Panc1 (cell line): ENCODE data around the gene PUDP. TPM values are rescaled to one million over a fixed set of nuclear protein-coding genes. Genes with fewer than 3 reads are reported as not detected.

ENCODE experiments used
- ATAC-seq: fragments of 200-7000 bp; cut with Tn5 transposase; 2 replicates; pipeline ENCODE4 v1.9.1; 2020; ENCODE audit warnings: mild to moderate bottlenecking, moderate library complexity
- BruUV-seq: library from RNA; stranded (reverse); fragments of 400-500 nt; replicated peaks from 2 replicates; lab custom pipeline; 2021; lab: Mats Ljungman, UMichigan
- CTCF ChIA-PET: fragments of 300-600 bp; sonication (Branson Sonifier 250); formaldehyde crosslinking; loops from one replicate; lab custom pipeline; 2022; ENCODE audit warnings: antibody characterized with exemption; lab: Charles Lee
- POLR2A ChIA-PET: fragments of 300-600 bp; sonication (Branson Sonifier 250); formaldehyde crosslinking; loops from one replicate; lab custom pipeline; 2022; ENCODE audit warnings: antibody characterized with exemption; lab: Charles Lee
- DNase-seq: peaks from one replicate; pipeline ENCODE4 v3.0.0-alpha.2; 2010; ENCODE audit warnings: low read depth, low spot score
- H3K27ac ChIP-seq: 2 replicates; pipeline ENCODE4 v1.5.1; 2011; ENCODE audit warnings: mild to moderate bottlenecking, low read length, inconsistent platforms
- H3K27me3 ChIP-seq: fragments of 200-500 bp; sonication (Bioruptor generic); 2 replicates; pipeline ENCODE4 v1.6.0; 2014; ENCODE audit warnings: low read length, inconsistent platforms; ENCODE audit not compliant: control insufficient read depth, insufficient read depth
- H3K36me3 ChIP-seq: fragments of 200-500 bp; sonication (Bioruptor generic); 2 replicates; pipeline ENCODE4 v1.5.1; 2014; ENCODE audit warnings: inconsistent platforms, mild to moderate bottlenecking, low read length, moderate library complexity; ENCODE audit not compliant: control insufficient read depth, insufficient read depth
- H3K4me1 ChIP-seq: 2 replicates; pipeline ENCODE4 v1.5.1; 2011; ENCODE audit warnings: inconsistent platforms, mild to moderate bottlenecking, low read length, moderate library complexity; ENCODE audit not compliant: control insufficient read depth, insufficient read depth
- H3K4me3 ChIP-seq, 2 experiments: 2 replicates each; pipeline ENCODE4 v1.5.1; 2011 to 2012; ENCODE audit warnings: low read depth in 2 of 2, low read length in 2 of 2, mild to moderate bottlenecking in 2 of 2, inconsistent platforms in 1 of 2, moderate library complexity in 1 of 2
- H3K9me3 ChIP-seq: fragments of 200-500 bp; sonication (Bioruptor generic); 2 replicates; pipeline ENCODE4 v1.5.1; 2014; ENCODE audit warnings: low read depth, mild to moderate bottlenecking, inconsistent platforms, low read length, moderate library complexity; ENCODE audit not compliant: control insufficient read depth, insufficient read depth
- POLR2AphosphoS5 ChIP-seq: IDR thresholded peaks from 2 replicates; pipeline ENCODE4 v1.6.1; 2012; ENCODE audit warnings: mild to moderate bottlenecking, low read depth, low read length, moderate library complexity
- SIN3A ChIP-seq: IDR thresholded peaks from 2 replicates; pipeline ENCODE4 v1.6.1; 2012; ENCODE audit warnings: low read depth, mild to moderate bottlenecking, low read length, moderate library complexity, borderline replicate concordance; ENCODE audit not compliant: insufficient read depth
- TCF7L2 ChIP-seq: IDR thresholded peaks from 2 replicates; pipeline ENCODE4 v1.6.1; 2011; ENCODE audit warnings: mild to moderate bottlenecking, low read depth, low read length, inconsistent platforms
- in situ Hi-C: cut with HindIII; loops from 2 replicates; pipeline ENCODE4 v1.10.0; 2016; ENCODE audit warnings: low sequenced_read_pairs, low pct_unique_long_range_greater_than_20kb
- intact Hi-C: fragments of 100-400 bp; cut with micrococcal nuclease; formaldehyde crosslinking; loops from one replicate; pipeline ENCODE4 v1.10.0; 2022; ENCODE audit not compliant: unreplicated experiment
- total RNA-seq: library from RNA; stranded (reverse); gene quantifications from one replicate; pipeline ENCODE4 v1.2.1, GENCODE V29; 2021; ENCODE audit not compliant: unreplicated experiment
- TF ChIP-seq, protein P1 (sequence below), 2 experiments: IDR thresholded peaks; 2 replicates each; pipeline ENCODE4 v1.6.1; 2011 to 2012; ENCODE audit warnings: low read depth in 2 of 2, control low read depth in 1 of 2, low read length in 1 of 2, mild to moderate bottlenecking in 1 of 2, moderate library complexity in 1 of 2; ENCODE audit not compliant: insufficient read depth in 1 of 2
- TF ChIP-seq, protein P2 (sequence below): fragments of 450-650 bp; IDR thresholded peaks from 2 replicates; pipeline ENCODE4 v1.5.1; 2017; ENCODE audit warnings: mild to moderate bottlenecking

Gene PUDP
- total RNA-seq, 1 experiment from 2014 or later: 14.2 TPM

DNA sequence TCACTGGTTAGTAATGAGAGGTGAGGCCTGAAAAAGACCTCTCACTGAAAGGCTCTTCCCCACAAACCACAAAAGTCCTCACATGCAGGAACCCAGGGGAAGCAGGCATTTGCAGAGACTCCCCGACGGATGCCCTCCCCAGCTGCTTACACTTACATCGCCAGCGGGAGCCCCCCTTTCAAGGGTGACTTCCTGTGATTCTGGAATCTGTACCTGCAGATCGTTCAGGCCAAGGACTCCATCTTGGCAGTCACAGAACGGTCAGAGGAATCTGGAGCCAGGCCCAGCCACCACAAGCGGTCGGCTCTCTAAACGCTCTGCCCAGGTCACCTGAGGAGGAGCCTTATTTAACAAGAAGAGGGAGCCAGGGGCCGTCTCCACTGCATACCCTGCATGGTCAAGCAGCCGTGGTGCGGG, 71.7 kb downstream of the PUDP start:
- H3K9me3 ChIP-seq: no peaks in the 10 kb centered on the region
- intact Hi-C loops: no loop called here
- ATAC-seq (no peak), DNase-seq (no peak)
- H3K4me3 ChIP-seq: no peak overlapping the region
- ChIA-PET POLR2A (no interaction called here), CTCF (no interaction called here)
- TF ChIP-seq, protein P1, sequence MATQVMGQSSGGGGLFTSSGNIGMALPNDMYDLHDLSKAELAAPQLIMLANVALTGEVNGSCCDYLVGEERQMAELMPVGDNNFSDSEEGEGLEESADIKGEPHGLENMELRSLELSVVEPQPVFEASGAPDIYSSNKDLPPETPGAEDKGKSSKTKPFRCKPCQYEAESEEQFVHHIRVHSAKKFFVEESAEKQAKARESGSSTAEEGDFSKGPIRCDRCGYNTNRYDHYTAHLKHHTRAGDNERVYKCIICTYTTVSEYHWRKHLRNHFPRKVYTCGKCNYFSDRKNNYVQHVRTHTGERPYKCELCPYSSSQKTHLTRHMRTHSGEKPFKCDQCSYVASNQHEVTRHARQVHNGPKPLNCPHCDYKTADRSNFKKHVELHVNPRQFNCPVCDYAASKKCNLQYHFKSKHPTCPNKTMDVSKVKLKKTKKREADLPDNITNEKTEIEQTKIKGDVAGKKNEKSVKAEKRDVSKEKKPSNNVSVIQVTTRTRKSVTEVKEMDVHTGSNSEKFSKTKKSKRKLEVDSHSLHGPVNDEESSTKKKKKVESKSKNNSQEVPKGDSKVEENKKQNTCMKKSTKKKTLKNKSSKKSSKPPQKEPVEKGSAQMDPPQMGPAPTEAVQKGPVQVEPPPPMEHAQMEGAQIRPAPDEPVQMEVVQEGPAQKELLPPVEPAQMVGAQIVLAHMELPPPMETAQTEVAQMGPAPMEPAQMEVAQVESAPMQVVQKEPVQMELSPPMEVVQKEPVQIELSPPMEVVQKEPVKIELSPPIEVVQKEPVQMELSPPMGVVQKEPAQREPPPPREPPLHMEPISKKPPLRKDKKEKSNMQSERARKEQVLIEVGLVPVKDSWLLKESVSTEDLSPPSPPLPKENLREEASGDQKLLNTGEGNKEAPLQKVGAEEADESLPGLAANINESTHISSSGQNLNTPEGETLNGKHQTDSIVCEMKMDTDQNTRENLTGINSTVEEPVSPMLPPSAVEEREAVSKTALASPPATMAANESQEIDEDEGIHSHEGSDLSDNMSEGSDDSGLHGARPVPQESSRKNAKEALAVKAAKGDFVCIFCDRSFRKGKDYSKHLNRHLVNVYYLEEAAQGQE (IDR thresholded peaks at IDR 0.05; ENCODE audit: insufficient read depth in 1 of 2, low read depth in 2 of 2, low read length in 1 of 2): no peak
- TF ChIP-seq, protein P2, sequence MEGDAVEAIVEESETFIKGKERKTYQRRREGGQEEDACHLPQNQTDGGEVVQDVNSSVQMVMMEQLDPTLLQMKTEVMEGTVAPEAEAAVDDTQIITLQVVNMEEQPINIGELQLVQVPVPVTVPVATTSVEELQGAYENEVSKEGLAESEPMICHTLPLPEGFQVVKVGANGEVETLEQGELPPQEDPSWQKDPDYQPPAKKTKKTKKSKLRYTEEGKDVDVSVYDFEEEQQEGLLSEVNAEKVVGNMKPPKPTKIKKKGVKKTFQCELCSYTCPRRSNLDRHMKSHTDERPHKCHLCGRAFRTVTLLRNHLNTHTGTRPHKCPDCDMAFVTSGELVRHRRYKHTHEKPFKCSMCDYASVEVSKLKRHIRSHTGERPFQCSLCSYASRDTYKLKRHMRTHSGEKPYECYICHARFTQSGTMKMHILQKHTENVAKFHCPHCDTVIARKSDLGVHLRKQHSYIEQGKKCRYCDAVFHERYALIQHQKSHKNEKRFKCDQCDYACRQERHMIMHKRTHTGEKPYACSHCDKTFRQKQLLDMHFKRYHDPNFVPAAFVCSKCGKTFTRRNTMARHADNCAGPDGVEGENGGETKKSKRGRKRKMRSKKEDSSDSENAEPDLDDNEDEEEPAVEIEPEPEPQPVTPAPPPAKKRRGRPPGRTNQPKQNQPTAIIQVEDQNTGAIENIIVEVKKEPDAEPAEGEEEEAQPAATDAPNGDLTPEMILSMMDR: no peak
- TF ChIP-seq POLR2AphosphoS5: no peak
- TF ChIP-seq TCF7L2: no peak
- TF ChIP-seq SIN3A: no peak
- no peak overlapping the region for H3K27ac ChIP-seq
- in situ Hi-C loops: no loop called here
- no peaks in the 10 kb centered on the region for H3K4me1 ChIP-seq
- no peaks in the 10 kb centered on the region for H3K27me3 ChIP-seq
- no peaks in the 10 kb centered on the region for H3K36me3 ChIP-seq
- no TSS peak for BruUV-seq

DNA sequence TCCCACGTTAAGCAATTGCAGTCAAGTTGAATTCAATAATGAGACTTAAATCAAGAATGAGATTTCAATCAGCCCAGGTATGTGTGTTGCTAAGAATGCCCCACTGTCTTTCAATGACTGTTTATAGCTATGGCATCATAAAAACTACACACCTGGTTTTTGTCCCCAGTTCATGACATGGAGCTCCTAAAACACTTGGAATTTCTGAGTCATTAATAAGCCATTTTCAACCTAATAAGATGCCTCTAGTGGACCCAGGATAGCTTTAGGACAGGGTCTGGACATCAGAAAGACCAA, 73.1 kb downstream of the PUDP start:
- TF ChIP-seq TCF7L2 (no peak), POLR2AphosphoS5 (no peak), SIN3A (no peak)
- TF ChIP-seq, protein P2: no peak
- TF ChIP-seq, protein P1 (IDR thresholded peaks at IDR 0.05; ENCODE audit: insufficient read depth in 1 of 2, low read depth in 2 of 2, low read length in 1 of 2): no peak
- BruUV-seq: no TSS peak
- H3K27me3 ChIP-seq: no peaks in the 10 kb centered on the region
- ChIA-PET POLR2A (no interaction called here), CTCF (no interaction called here)
- H3K9me3 ChIP-seq: no peaks in the 10 kb centered on the region
- ATAC-seq (no peak), DNase-seq (no peak)
- H3K4me3 ChIP-seq: no peak overlapping the region
- intact Hi-C loops: no loop called here
- H3K36me3 ChIP-seq: no peaks in the 10 kb centered on the region
- in situ Hi-C loops: no loop called here
- H3K4me1 ChIP-seq: no peaks in the 10 kb centered on the region
- H3K27ac ChIP-seq: no peak overlapping the region
